ENCODE data around the gene MST1.
A peak's percentile ranks its signal among the peaks of the same experiment; 100 is the strongest.

MST1 gene

GRCh38 chr3:49654955-49655556 lies 34.2 kb downstream of the MST1 start:
- DNase-seq: peak; percentile 82

DNA sequence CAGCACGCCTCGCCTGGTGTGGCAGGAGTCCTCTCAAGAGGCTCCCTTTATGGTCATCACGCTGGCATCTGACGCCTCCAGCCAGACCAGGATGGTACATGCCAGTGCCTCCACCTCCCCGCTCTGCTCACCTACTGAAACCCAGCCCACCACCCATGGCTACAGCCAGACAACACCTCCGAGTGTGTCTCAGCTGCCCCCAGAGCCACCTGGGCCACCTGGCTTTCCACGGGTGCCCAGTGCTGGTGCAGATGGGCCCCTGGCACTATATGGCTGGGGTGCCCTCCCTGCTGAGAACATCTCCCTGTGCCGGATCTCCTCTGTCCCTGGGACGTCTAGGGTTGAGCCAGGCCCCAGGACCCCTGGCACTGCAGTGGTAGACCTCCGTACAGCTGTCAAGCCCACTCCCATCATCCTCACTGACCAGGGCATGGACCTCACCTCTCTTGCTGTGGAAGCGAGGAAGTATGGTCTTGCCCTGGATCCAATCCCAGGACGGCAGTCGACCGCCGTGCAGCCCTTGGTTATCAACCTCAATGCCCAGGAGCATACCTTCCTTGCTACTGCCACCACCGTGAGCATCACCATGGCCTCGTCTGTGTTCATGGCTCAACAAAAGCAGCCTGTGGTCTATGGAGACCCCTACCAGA lies 35.0 kb downstream of the MST1 start:
- DNase-seq: no peak

DNA sequence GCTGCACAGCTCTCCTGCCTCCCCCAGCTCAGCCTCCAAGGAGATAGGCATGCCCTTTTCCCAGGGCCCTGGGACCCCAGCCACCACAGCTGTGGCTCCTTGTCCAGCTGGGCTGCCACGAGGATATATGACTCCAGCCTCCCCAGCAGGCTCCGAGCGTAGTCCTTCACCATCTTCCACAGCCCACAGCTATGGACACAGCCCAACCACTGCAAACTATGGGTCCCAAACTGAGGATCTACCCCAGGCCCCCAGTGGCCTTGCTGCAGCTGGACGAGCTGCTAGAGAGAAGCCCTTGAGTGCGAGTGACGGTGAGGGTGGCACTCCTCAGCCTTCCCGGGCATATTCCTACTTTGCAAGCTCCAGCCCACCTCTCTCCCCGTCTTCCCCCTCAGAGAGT lies 35.7 kb downstream of the MST1 start:
- no peak for DNase-seq

DNA sequence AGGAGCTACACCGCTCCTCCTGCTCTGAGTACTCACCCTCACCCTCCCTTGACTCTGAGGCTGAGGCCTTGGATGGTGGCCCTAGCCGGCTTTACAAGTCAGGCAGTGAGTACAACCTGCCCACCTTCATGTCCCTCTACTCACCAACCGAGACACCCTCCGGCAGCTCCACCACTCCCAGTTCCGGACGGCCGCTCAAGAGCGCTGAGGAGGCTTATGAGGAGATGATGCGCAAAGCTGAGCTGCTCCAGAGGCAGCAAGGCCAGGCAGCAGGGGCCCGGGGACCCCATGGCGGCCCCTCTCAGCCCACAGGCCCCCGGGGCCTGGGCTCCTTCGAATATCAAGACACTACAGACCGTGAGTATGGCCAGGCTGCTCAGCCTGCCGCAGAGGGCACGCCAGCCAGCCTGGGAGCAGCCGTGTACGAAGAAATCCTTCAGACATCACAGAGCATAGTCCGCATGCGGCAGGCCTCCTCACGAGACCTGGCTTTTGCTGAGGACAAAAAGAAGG lies 36.3 kb downstream of the MST1 start:
- DNase-seq: no peak

DNA sequence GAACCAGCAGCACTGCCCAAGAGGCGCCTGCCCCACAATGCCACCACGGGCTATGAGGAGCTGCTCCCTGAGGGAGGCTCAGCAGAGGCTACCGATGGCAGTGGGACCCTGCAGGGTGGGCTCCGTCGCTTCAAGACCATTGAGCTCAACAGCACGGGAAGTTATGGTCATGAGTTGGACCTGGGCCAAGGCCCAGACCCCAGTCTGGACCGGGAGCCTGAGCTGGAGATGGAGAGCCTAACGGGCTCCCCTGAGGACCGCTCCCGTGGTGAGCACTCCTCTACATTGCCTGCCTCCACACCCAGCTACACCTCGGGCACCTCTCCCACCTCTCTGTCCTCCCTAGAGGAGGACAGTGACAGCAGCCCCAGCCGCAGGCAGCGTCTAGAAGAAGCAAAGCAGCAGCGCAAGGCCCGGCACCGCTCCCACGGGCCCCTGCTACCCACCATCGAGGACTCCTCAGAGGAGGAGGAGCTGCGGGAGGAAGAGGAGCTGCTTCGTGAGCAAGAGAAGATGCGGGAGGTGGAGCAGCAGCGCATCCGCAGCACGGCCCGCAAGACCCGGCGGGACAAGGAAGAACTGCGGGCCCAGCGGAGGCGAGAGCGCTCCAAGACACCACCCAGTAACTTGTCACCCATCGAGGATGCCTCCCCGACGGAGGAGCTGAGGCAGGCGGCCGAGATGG lies 36.9 kb downstream of the MST1 start:
- no peak for DNase-seq

GRCh38 chr3:49650637-49651036 lies 38.6 kb downstream of the MST1 start:
- no peak for DNase-seq

DNA sequence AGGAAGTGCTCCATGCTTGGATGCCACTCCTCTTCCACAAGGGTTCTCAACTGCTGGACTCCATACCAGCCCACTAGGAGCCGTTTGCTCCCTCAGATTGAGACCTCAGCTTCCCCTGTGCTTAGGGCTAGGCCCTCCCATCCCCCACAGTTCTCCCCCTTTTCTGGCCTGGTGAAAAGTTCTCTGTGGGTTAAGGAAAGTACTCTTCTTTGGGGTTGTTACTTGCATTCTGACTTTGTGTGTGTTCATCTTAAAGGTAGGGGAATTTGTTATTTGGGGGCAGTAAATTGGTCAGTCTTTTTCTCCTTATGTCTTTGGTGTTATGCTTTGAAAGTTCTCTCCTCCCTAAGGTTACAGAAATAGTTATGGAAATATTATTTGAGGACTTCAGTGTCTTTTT lies 39.1 kb downstream of the MST1 start:
- DNase-seq: no peak

DNA sequence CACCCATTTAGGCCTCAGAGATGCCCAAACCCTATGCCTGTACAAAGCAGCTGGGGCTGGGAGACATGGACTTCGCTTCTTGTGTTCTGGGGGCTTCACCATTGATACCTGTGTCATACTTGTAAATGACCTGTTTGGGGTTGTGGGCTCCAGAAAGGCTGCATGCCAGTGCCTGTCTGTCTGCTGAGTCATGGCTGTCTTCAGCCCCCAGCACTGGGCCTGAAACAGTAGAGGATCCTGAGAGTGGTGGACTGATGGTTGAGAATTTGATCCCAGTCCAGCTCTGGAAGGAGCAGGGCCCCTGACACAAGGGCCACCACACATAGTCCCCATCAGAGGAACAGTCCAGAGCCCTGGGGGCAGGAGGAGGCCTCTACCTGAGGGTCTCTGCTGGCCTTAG lies 39.7 kb downstream of the MST1 start:
- no peak for DNase-seq

DNA sequence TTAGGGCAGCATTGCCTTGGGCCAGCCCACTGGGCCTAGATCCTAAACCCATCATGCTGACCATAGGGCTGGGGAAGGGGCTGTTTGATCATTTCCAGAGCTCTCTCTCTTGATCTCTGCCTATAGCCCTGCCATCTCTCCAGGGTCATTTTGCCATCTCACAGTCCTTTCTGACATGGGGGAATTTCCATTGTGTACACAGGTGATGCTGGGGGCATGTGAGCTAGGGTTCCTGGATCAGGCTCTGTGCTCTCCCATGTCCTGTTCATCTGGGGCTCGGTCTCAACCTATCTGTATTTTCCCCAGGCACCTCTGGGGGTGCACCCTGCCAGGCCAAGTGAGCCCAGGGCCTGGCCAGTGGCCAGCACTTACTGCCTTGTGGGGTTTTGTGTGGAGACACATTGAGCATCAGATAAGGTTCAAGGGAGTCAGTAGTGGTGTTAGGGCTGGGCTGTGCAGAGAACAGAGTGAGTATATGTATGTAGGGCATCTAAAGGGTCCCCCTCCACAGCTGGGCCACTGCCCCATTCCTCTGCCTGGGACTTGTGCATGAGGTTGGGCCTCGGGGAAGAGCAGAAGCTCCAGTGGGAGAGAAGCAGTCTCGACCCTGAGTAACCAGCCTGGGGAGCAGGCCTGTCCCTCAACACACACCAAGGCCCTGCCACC lies 40.8 kb downstream of the MST1 start:
- DNase-seq: no peak

GRCh38 chr3:49647741-49648140 lies 41.5 kb downstream of the MST1 start:
- DNase-seq: no peak

GRCh38 chr3:49646236-49646635 lies 43.0 kb downstream of the MST1 start:
- no peak for DNase-seq

DNA sequence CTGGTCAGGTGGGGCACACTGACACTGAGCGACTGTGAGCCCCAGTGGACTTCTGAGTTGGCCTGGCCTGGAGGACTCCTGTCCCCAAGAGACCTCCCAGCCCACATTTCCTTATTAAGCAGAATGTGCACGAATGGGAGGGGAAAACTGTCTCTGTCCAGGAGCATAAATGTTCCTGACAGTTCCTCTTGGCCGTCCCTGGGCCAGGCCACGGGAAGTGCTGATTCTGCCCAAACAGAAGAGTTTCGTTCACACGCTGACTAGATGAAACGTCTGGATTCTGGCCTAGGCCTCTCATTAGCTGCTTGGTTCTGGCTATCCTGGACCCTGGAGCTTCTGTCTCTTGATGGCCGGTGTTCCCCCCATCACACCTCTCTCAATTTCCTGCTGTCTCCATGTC lies 44.6 kb downstream of the MST1 start:
- no peak for DNase-seq

DNA sequence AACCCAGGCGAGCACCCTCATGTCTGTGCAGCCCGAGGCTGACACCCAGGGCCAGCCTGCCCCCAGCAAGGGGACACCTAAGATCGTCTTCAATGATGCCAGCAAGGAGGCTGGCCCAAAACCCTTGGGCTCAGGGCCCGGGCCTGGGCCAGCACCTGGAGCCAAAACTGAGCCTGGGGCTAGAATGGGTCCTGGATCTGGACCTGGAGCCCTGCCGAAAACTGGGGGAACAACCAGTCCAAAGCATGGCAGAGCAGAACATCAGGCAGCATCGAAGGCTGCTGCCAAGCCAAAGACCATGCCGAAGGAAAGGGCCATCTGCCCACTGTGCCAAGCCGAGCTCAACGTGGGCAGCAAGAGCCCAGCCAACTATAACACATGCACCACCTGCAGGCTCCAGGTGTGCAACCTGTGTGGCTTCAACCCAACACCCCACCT lies 46.5 kb downstream of the MST1 start:
- no peak for DNase-seq

DNA sequence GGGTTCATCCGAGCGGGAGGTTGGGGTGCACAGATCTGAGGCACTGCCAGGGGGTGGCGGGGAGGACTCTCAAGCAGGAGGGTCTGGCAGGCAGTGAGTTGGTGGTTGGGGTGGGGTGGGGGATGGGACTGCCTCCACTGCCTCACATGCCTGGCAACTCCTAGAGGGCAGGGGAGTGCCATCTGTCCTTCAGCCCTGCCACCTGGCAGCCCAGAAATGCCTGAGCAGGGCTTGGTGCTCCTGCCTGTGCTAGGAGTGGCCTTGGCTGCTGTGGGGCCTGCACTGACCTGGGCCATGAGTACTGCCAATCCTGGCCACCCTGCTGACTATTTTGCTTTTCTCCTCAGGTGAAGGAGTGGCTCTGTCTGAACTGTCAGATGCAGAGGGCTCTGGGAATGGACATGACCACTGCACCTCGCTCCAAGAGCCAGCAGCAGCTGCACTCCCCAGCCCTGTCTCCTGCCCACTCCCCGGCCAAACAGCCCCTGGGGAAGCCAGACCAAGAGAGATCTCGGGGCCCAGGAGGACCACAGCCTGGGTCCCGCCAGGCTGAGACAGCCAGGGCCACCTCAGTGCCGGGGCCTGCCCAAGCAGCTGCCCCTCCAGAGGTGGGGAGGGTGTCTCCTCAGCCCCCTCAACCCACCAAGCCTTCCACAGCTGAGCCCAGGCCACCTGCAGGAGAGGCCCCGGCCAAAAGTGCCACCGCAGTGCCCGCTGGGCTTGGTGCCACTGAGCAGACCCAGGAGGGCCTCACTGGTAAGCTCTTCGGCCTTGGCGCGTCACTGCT lies 47.2 kb downstream of the MST1 start:
- DNase-seq: no peak

- DNase-seq: no peak
Observed at GRCh38 chr3:49641292-49641691, 48.0 kb downstream of the MST1 start.

- DNase-seq: no peak
Observed at GRCh38 chr3:49639551-49639950, 49.7 kb downstream of the MST1 start.

GRCh38 chr3:49638445-49638844 lies 50.8 kb downstream of the MST1 start:
- no peak for DNase-seq

- DNase-seq: no peak
Observed at GRCh38 chr3:49636883-49637609, 52.2 kb downstream of the MST1 start.

DNA sequence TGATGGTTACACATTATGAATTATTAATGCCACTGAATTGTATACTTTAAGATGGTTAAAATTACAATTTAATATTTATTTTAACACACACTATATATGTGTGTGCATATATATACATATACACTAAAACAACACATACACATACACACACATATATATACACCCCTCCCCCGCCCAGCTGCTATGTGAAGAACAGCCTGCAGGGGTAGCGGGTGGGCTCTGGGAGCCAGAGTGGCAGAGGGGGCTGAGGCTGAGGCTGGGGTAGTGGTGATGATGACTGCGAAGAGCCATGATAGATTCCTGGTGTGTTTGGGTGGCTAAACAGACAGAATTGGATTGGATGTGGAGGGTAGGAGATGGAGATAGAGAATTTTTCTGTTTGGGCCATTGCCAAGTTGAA lies 54.5 kb downstream of the MST1 start:
- DNase-seq: no peak

Measured in COR-L47 (cell line).